K562 (cell line): ENCODE data around the gene SCN7A. TPM values are rescaled to one million over a fixed set of nuclear protein-coding genes. Genes with fewer than 3 reads are reported as not detected.

Experiments used
- ATAC-seq: fragments of 200-7000 bp; cut with Tn5 transposase; 3 replicates; pipeline ENCODE4 v1.9.1; 2020; ENCODE audit warnings: moderate library complexity
- BruUV-seq: library from RNA; stranded (reverse); fragments of 400-500 nt; replicated peaks from 2 replicates; lab custom pipeline; 2021; lab: Mats Ljungman, UMichigan
- CTCF ChIA-PET: fragments of 300-600 bp; formaldehyde crosslinking; extraction: SDS; loops from one replicate; lab custom pipeline; 2021; ENCODE audit warnings: low intra/inter-chr PET ratio; lab: Yijun Ruan, JAX
- POLR2A ChIA-PET: fragments of 300-600, 350-650 bp; sonication (Branson Sonifier 250); formaldehyde crosslinking; extraction: SDS; loops from one replicate; lab custom pipeline; 2021; ENCODE audit warnings: antibody characterized with exemption, inconsistent platforms; lab: Yijun Ruan, JAX
- DNase-seq, 4 experiments: peaks; one replicate each; pipeline versions ENCODE4 v3.0.0 to v3.0.0-alpha.2; 2011 to 2018; ENCODE audit warnings: low spot score in 3 of 4, mixed read lengths in 3 of 4; ENCODE audit errors: extremely low read depth in 1 of 4
- FAIRE-seq: peaks from 2 replicates; lab custom pipeline; 2011; peaks lifted over from hg19 to GRCh38; lab: Jason Lieb, UNC
- H2AFZ ChIP-seq: 2 replicates; pipeline ENCODE4 v1.6.0; 2011; ENCODE audit warnings: low read depth, low read length, control low read depth, inconsistent platforms
- H3K27ac ChIP-seq: fragments of 200-600 bp; 3 replicates; pipeline ENCODE4 v1.8.0; 2011; ENCODE audit warnings: low read depth, mild to moderate bottlenecking, control low read depth, inconsistent platforms, low read length, moderate library complexity, mixed read lengths; ENCODE audit errors: extremely low read depth
- H3K27me3 ChIP-seq, 2 experiments: fragments of 300-600 bp in 1 of 2; 2 replicates in 1 of 2; 3 replicates in 1 of 2; pipeline versions ENCODE4 v1.6.0 to v1.8.0; 2011; ENCODE audit warnings: inconsistent platforms in 2 of 2, low read length in 2 of 2, mild to moderate bottlenecking in 1 of 2, mixed read lengths in 1 of 2, moderate library complexity in 1 of 2; ENCODE audit not compliant: control insufficient read depth in 2 of 2, insufficient read depth in 2 of 2
- H3K36me3 ChIP-seq: fragments of 300-600 bp; 3 replicates; pipeline ENCODE4 v1.8.0; 2011; ENCODE audit warnings: mild to moderate bottlenecking, low read length, inconsistent platforms; ENCODE audit not compliant: control insufficient read depth, insufficient read depth
- H3K4me1 ChIP-seq, 2 experiments: fragments of 200-600 bp in 1 of 2; replicated peaks in 1 of 2; 2 replicates in 1 of 2; 3 replicates in 1 of 2; pipeline versions ENCODE4 v1.5.1 to v1.8.0; 2011; ENCODE audit warnings: inconsistent platforms in 2 of 2, low read length in 2 of 2, mild to moderate bottlenecking in 1 of 2, mixed read lengths in 1 of 2, moderate library complexity in 1 of 2; ENCODE audit not compliant: control insufficient read depth in 2 of 2, insufficient read depth in 2 of 2
- H3K4me2 ChIP-seq: 2 replicates; pipeline ENCODE4 v1.6.1; 2011; ENCODE audit warnings: low read length, control low read depth, inconsistent platforms, mixed read lengths; ENCODE audit not compliant: insufficient read depth
- H3K4me3 ChIP-seq: fragments of 200-600 bp; sonication (generic), shearing (Covaris generic); 2 replicates; pipeline ENCODE4 v1.5.1; 2016; ENCODE audit warnings: control low read depth, inconsistent platforms
- H3K79me2 ChIP-seq: fragments of 200-600 bp; 3 replicates; pipeline ENCODE4 v1.8.0; 2011; ENCODE audit warnings: low read length, inconsistent platforms; ENCODE audit not compliant: control insufficient read depth, insufficient read depth
- H3K9ac ChIP-seq, 2 experiments: 2 replicates each; pipeline versions ENCODE4 v1.6.0 to v1.6.1; 2011; ENCODE audit warnings: low read depth in 2 of 2, low read length in 2 of 2, control low read depth in 1 of 2, inconsistent platforms in 1 of 2, mild to moderate bottlenecking in 1 of 2, mixed read lengths in 1 of 2; ENCODE audit not compliant: insufficient read depth in 1 of 2
- H3K9me1 ChIP-seq: one replicate; pipeline ENCODE4 v1.6.0; 2011; ENCODE audit warnings: inconsistent platforms, mild to moderate bottlenecking, low read length, moderate library complexity; ENCODE audit not compliant: control insufficient read depth, insufficient read depth
- H3K9me3 ChIP-seq: replicated peaks from 2 replicates; pipeline ENCODE4 v1.5.1; 2011; ENCODE audit warnings: low read depth, low read length, inconsistent platforms; ENCODE audit not compliant: control insufficient read depth, insufficient read depth
- H4K20me1 ChIP-seq: replicated peaks from 2 replicates; pipeline ENCODE4 v1.6.1; 2011; ENCODE audit warnings: low read length, inconsistent platforms, mixed read lengths; ENCODE audit not compliant: control insufficient read depth, insufficient read depth
- ARNT ChIP-seq, 2 experiments: fragments of 450-650 bp; IDR thresholded peaks; 2 replicates each; pipeline ENCODE4 v1.6.1; 2016; ENCODE audit warnings: mild to moderate bottlenecking in 1 of 2
- BCLAF1 ChIP-seq, 2 experiments: fragments of 450-650 bp in 1 of 2; IDR thresholded peaks; 2 replicates each; pipeline ENCODE4 v1.6.1; 2011 to 2017; ENCODE audit warnings: low read depth in 2 of 2, antibody characterized with exemption in 1 of 2, borderline replicate concordance in 1 of 2, low read length in 1 of 2, mild to moderate bottlenecking in 1 of 2, mixed read lengths in 1 of 2; ENCODE audit not compliant: control insufficient read depth in 1 of 2
- BRD9 ChIP-seq: fragments of 450-650 bp; IDR thresholded peaks from 2 replicates; pipeline ENCODE4 v1.6.1; 2018; ENCODE audit warnings: low read depth; ENCODE audit not compliant: partially characterized antibody
- HOXB6 ChIP-seq: fragments of 250-450 bp; sonication (Bioruptor Pico); IDR thresholded peaks from 2 replicates; pipeline ENCODE4 v1.5.1; 2022; ENCODE audit warnings: mild to moderate bottlenecking, borderline replicate concordance
- IRF9 ChIP-seq: fragments of 450-650 bp; IDR thresholded peaks from 2 replicates; pipeline ENCODE4 v1.6.1; 2016; ENCODE audit warnings: missing biosample characterization, missing genetic modification characterization
- JUN ChIP-seq, 2 experiments: sonication (generic) in 1 of 2; formaldehyde crosslinking in 1 of 2; IDR thresholded peaks; 2 replicates each; pipeline versions ENCODE4 v1.6.1 to v1.8.0; 2012 to 2022; ENCODE audit warnings: borderline replicate concordance in 2 of 2, mild to moderate bottlenecking in 2 of 2, improper control_type of control experiment in 1 of 2, low read depth in 1 of 2, low read length in 1 of 2, missing genetic modification reagents in 1 of 2
- MLX ChIP-seq, 2 experiments: fragments of 450-650 bp in 1 of 2; sonication (generic) in 1 of 2; formaldehyde crosslinking; conservative IDR thresholded peaks; 2 replicates each; pipeline versions ENCODE4 v1.4.0 to v1.8.1; 2020 to 2022; ENCODE audit warnings: mild to moderate bottlenecking in 1 of 2, missing genetic modification reagents in 1 of 2
- OTX1 ChIP-seq: fragments of 450-650 bp; formaldehyde crosslinking; IDR thresholded peaks from 2 replicates; pipeline ENCODE4 v1.4.0; 2022; ENCODE audit warnings: mild to moderate bottlenecking
- TAF15 ChIP-seq: fragments of 200-400 bp; formaldehyde crosslinking; IDR thresholded peaks from 2 replicates; pipeline ENCODE4 v1.6.1; 2017; ENCODE audit warnings: mild to moderate bottlenecking, low read depth, low read length, moderate library complexity
- TCFL5 ChIP-seq: fragments of 250-450 bp; sonication (Bioruptor Pico); conservative IDR thresholded peaks from 2 replicates; pipeline ENCODE4 v1.6.1; 2021; ENCODE audit warnings: mild to moderate bottlenecking, moderate library complexity, matching md5 sums
- XRCC4 ChIP-seq: IDR thresholded peaks from one replicate; pipeline ENCODE4 v1.6.1; 2011; ENCODE audit not compliant: insufficient read depth, insufficient read length; ENCODE audit errors: extremely low read depth
- ZNF644 ChIP-seq: fragments of 200-800 bp; sonication (Bioruptor generic); IDR thresholded peaks from 2 replicates; pipeline ENCODE4 v1.6.1; 2016; ENCODE audit warnings: low read depth, missing genetic modification characterization, missing compliant biosample characterization
- in situ Hi-C: fragments of 300-500 bp; cut with MboI; formaldehyde crosslinking; loops from 4 replicates; pipeline ENCODE4 v1.15.0; 2018; ENCODE audit warnings: inconsistent platforms, mixed read lengths
- intact Hi-C: fragments of 100-400 bp; cut with micrococcal nuclease; formaldehyde crosslinking; loops from 2 replicates; pipeline ENCODE4 v1.14.2; 2022
- polyA plus RNA-seq, 8 experiments: library from polyadenylated mRNA; depleted of rRNA in 4 of 8; stranded (reverse) in 5 of 8; unstranded in 3 of 8; fragments of >200 nt; fragmentation: Nextera tagmentation in 2 of 8; fragmentation: Illumina TruSeq in 1 of 8; extraction: Ambion mirVana in 2 of 8; extraction: Trizol in 1 of 8; gene quantifications; 2 replicates each; pipeline versions ENCODE4 v1.2.1 to v1.2.3, GENCODE V29; 2011 to 2014; ENCODE audit warnings: inconsistent platforms in 1 of 8, missing spikeins in 1 of 8
- total RNA-seq, 7 experiments: library from RNA; depleted of rRNA in 6 of 7; stranded (reverse); fragments of >200 nt in 6 of 7; fragmentation: Illumina TruSeq in 2 of 7; extraction: Trizol in 2 of 7; gene quantifications; 2 replicates each; pipeline versions ENCODE4 v1.2.1 to v1.2.3, GENCODE V29; 2011 to 2021; ENCODE audit warnings: low replicate concordance in 1 of 7

The SCN7A gene
- total and polyA plus RNA-seq, 9 of the 15 experiments (the other 6 are each of a cell fraction or from before 2014, with no cell fraction given) = under 0.01 to 0.05 (median 0.03) TPM; not detected in 3

- FAIRE-seq (no peak), ATAC-seq (no peak), DNase-seq (no peak)
- ChIA-PET POLR2A (no interaction called here), CTCF (interaction anchor here (1.7 kb wide), 1 partner anchor 338 kb away, joined by 8 read pairs; no protein-coding TSS in a partner anchor)
- Histone ChIP-seq H3K36me3 (no peaks in the 10 kb centered on the region), H3K27me3 (no peaks in the 10 kb centered on the region), H3K4me3 (no peak overlapping the region), H3K9me3 (no peaks in the 10 kb centered on the region), H2AFZ (no peak overlapping the region), H4K20me1 (no peaks in the 10 kb centered on the region), H3K27ac (no peak overlapping the region), H3K9ac (no peak overlapping the region), H3K4me2 (no peak overlapping the region), H3K4me1 (no peaks in the 10 kb centered on the region), H3K9me1 (no peaks in the 10 kb centered on the region), H3K79me2 (no peaks in the 10 kb centered on the region)
- in situ Hi-C loops (no loop called here), intact Hi-C loops (loop anchor here (2.0 to 5.0 kb wide), 5 partner anchors 85 to 1525 kb away; no protein-coding TSS in a partner anchor)
- no TSS peak for BruUV-seq
- TF ChIP-seq IRF9 (tag) (no peak), JUN (IDR thresholded peaks at IDR 0.05; ENCODE audit: borderline replicate concordance, low read depth, low read length) (no peak), JUN (CRISPR knock-in tag; IDR thresholded peaks at IDR 0.05; ENCODE audit: borderline replicate concordance) (no peak), TAF15 (no peak), XRCC4 (no peak), HOXB6 (no peak), MLX (CRISPR knock-in tag; conservative IDR thresholded peaks at IDR 0.05) (no peak), ARNT (IDR thresholded peaks at IDR 0.05) (no peak), OTX1 (CRISPR knock-in tag) (no peak), BRD9 (no peak), TCFL5 (CRISPR knock-in tag) (no peak), ZNF644 (tag) (no peak), BCLAF1 (IDR thresholded peaks at IDR 0.05; ENCODE audit: borderline replicate concordance in 1 of 2, control insufficient read depth in 1 of 2, low read depth in 2 of 2, low read length in 1 of 2) (no peak)
Measured at GRCh38 chr2:166517533-166518061, 23.5 kb upstream of the SCN7A start.
